Upper lobe of left lung (tissue), 6 donors: Measurements from ENCODE around the gene KCNIP4. TPM values are rescaled to one million over a fixed set of nuclear protein-coding genes. Genes with fewer than 3 reads are reported as not detected.

Experiments used
- ATAC-seq, 2 donors: fragments of 200-7000 bp; cut with Tn5 transposase; one replicate each; pipeline ENCODE4 v1.9.1; 2022; ENCODE audit warnings: mild to moderate bottlenecking in 2 of 2, moderate library complexity in 2 of 2; ENCODE audit not compliant: low FRiP score in 2 of 2
- DNase-seq, 2 donors: peaks; one replicate each; pipeline ENCODE4 v3.0.0-alpha.2; 2019 to 2020
- H3K27ac ChIP-seq, 4 donors: fragments of 200-600 bp; sonication (generic); one replicate each; pipeline ENCODE4 v1.5.1; 2016 to 2019
- H3K27me3 ChIP-seq, 4 donors: fragments of 200-600 bp; sonication (generic); one replicate each; pipeline ENCODE4 v1.5.1; 2017 to 2019
- H3K36me3 ChIP-seq, 4 donors: fragments of 200-600 bp; sonication (generic); one replicate each; pipeline ENCODE4 v1.5.1; 2016 to 2019
- H3K4me1 ChIP-seq, 4 donors: fragments of 200-600 bp; sonication (generic); one replicate each; pipeline ENCODE4 v1.5.1; 2018 to 2019
- H3K4me3 ChIP-seq, 4 donors: fragments of 200-600 bp; sonication (generic); one replicate each; pipeline ENCODE4 v1.5.1; 2017 to 2019; ENCODE audit warnings: mild to moderate bottlenecking in 2 of 4, moderate library complexity in 1 of 4
- H3K9me3 ChIP-seq, 4 donors: fragments of 200-600 bp; sonication (generic); one replicate each; pipeline ENCODE4 v1.5.1; 2018 to 2019
- EP300 ChIP-seq, 4 donors: sonication (generic); formaldehyde crosslinking; IDR thresholded peaks; one replicate each; pipeline ENCODE4 v1.5.1; 2017; ENCODE audit warnings: antibody characterized with exemption in 4 of 4, control low read depth in 2 of 4
- POLR2A ChIP-seq, 4 donors: fragments of 450-650 bp; IDR thresholded peaks; one replicate each; pipeline ENCODE4 v1.5.1; 2016 to 2017; ENCODE audit warnings: antibody characterized with exemption in 4 of 4, mild to moderate bottlenecking in 2 of 4
- POLR2AphosphoS5 ChIP-seq, 2 donors: sonication (generic); formaldehyde crosslinking; IDR thresholded peaks; one replicate each; pipeline ENCODE4 v1.5.1; 2017; ENCODE audit warnings: antibody characterized with exemption in 2 of 2
- WGBS, 2 donors: methylation state at CpG; one replicate each; pipeline ENCODE4 v1.1.5; 2017 to 2018; 5-methylcytosine and 5-hydroxymethylcytosine counted together
- total RNA-seq, 6 donors: library from RNA; depleted of rRNA in 4 of 6; stranded (reverse); fragments of >200 nt in 4 of 6; gene quantifications; one replicate each; pipeline versions ENCODE4 v1.1.0 to v1.2.1, GENCODE V29; 2016 to 2021
- TF ChIP-seq, protein P1 (sequence below), 6 experiments: fragments of 450-650 bp in 4 of 6; fragments of 200-600 bp in 2 of 6; sonication (generic) in 2 of 6; IDR thresholded peaks; one replicate each; pipeline ENCODE4 v1.5.1; 2016 to 2019; ENCODE audit warnings: antibody characterized with exemption in 6 of 6
- donor health status: DM: no; HTN: no; CAD: no; lungs with moderate emphysema.
- donor health status: DM: no; HTN: yes; CAD: no; lungs with severe emphysema.

KCNIP4 gene
- total RNA-seq, 6 donors from 2014 or later = 0.20 TPM; not detected in 5

DNA sequence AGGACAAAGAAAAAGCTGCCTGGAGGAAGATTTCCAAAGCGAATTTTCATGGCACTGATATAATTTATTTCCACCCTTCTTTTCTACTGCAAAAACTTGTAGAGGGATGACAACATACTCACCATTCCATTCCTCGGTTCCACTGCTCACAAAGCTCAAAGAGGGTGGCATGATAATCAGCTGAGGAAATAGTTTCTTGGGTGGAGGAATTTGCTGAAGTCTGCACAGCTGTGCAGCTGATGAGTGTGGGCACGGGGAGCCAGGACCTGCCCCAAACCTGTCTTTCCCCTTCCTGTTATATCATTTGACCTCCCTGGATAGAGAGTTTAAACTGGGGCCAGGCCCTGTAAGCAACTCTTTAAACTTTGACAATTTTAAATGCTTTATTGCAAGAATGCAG lies 1087.7 kb downstream of the KCNIP4 start:
- H3K27me3 ChIP-seq = no peaks in the 10 kb centered on the region
- ATAC-seq = no peak

DNA sequence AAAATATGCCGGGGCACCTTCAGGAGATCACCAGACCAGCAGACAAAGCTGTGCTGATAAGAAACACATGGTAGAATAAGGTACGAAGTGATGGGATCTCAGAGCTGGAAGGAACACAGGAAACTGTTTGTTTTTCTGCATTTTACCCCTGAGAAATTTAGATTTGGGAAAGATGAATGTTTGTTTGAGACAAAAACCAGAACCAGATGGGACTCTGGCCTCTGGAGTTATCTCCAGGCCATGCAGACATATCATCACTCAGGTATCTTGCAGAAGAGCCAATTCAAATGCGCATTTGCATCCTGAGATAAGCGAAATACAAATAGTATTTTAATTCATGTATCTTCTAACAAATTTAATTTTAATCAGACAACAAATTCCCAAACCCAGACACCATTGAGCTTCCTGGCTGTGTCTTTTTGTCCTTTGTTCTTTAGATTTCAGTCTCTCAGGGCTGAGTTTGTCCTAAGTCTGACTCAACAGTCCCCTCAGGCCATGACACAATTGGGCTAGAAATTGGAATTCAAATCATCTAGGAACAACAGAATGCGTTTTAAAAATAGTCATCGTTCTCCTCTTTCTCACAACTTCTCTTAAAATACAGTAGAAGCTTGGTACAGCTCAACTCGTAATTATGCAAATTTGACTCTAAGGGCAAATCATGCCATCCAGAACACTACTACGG lies 1089.3 kb downstream of the KCNIP4 start:
- Histone ChIP-seq H3K4me1 (peaks cover 0 to 4% (median 0%) of the 10 kb centered on the region in 4 donors), H3K27me3 (no peaks in the 10 kb centered on the region), H3K9me3 (peaks cover 0 to 3% (median 0%) of the 10 kb centered on the region in 4 donors), H3K36me3 (no peaks in the 10 kb centered on the region), H3K4me3 (no peak overlapping the region), H3K27ac (no peak overlapping the region)
- no peak for ATAC-seq
- WGBS, 2 donors = 81 to 88% methylated on average over 8 of the region's 8 CpGs
- no peak for DNase-seq
- no peak for TF ChIP-seq POLR2AphosphoS5 (IDR thresholded peaks at IDR 0.05)
- TF ChIP-seq EP300 (IDR thresholded peaks at IDR 0.05) = no peak
- no peak for TF ChIP-seq POLR2A (IDR thresholded peaks at IDR 0.05)
- TF ChIP-seq, protein P1, sequence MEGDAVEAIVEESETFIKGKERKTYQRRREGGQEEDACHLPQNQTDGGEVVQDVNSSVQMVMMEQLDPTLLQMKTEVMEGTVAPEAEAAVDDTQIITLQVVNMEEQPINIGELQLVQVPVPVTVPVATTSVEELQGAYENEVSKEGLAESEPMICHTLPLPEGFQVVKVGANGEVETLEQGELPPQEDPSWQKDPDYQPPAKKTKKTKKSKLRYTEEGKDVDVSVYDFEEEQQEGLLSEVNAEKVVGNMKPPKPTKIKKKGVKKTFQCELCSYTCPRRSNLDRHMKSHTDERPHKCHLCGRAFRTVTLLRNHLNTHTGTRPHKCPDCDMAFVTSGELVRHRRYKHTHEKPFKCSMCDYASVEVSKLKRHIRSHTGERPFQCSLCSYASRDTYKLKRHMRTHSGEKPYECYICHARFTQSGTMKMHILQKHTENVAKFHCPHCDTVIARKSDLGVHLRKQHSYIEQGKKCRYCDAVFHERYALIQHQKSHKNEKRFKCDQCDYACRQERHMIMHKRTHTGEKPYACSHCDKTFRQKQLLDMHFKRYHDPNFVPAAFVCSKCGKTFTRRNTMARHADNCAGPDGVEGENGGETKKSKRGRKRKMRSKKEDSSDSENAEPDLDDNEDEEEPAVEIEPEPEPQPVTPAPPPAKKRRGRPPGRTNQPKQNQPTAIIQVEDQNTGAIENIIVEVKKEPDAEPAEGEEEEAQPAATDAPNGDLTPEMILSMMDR (IDR thresholded peaks at IDR 0.05) = no peak

More for the DNA sequence above, 1087.7 kb downstream of the KCNIP4 start:
- peaks cover 0 to 1% (median 0%) of the 10 kb centered on the region in 4 donors for H3K4me1 ChIP-seq
- no peak overlapping the region for H3K27ac ChIP-seq
- 62 to 76% methylated on average over 3 of the region's 3 CpGs for WGBS, 2 donors
- DNase-seq = no peak
- no peak overlapping the region for H3K4me3 ChIP-seq
- no peaks in the 10 kb centered on the region for H3K36me3 ChIP-seq
- H3K9me3 ChIP-seq = peaks cover 0 to 3% (median 0%) of the 10 kb centered on the region in 4 donors
- no peak for TF ChIP-seq EP300 (IDR thresholded peaks at IDR 0.05)
- TF ChIP-seq POLR2AphosphoS5 (IDR thresholded peaks at IDR 0.05) = no peak
- TF ChIP-seq POLR2A (IDR thresholded peaks at IDR 0.05) = no peak

DNA sequence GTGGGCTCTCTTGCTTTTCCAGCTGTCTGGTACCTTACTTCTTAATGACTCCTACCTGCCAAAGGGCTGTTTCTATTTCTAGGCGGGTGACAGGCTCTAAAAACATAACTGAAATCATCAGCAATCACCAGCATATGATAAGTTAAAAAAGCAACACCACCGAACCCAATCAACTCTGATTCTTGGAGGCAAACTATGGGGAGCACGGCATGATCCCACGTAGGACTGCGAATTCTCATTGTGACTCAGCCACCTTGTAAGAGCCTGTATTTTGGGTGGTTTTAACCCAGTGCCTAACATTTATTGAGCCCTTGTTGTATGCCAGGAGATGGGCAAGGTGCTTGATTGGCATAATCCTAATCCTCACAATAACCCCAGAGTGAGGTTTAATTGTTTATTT lies 1091.5 kb downstream of the KCNIP4 start:
- H3K36me3 ChIP-seq = no peaks in the 10 kb centered on the region
- DNase-seq (no peak), ATAC-seq (no peak)
- H3K27me3 ChIP-seq = no peaks in the 10 kb centered on the region
- TF ChIP-seq, protein P1 (IDR thresholded peaks at IDR 0.05) = no peak
- TF ChIP-seq EP300 (IDR thresholded peaks at IDR 0.05) = no peak
- no peak for TF ChIP-seq POLR2AphosphoS5 (IDR thresholded peaks at IDR 0.05)
- TF ChIP-seq POLR2A (IDR thresholded peaks at IDR 0.05) = no peak
- H3K4me3 ChIP-seq = no peak overlapping the region
- peaks cover 0 to 4% (median 0%) of the 10 kb centered on the region in 4 donors for H3K4me1 ChIP-seq
- peaks cover 0 to 6% (median 0%) of the 10 kb centered on the region in 4 donors for H3K9me3 ChIP-seq
- 90 to 91% methylated on average over 5 of the region's 5 CpGs for WGBS, 2 donors
- H3K27ac ChIP-seq = no peak overlapping the region

DNA sequence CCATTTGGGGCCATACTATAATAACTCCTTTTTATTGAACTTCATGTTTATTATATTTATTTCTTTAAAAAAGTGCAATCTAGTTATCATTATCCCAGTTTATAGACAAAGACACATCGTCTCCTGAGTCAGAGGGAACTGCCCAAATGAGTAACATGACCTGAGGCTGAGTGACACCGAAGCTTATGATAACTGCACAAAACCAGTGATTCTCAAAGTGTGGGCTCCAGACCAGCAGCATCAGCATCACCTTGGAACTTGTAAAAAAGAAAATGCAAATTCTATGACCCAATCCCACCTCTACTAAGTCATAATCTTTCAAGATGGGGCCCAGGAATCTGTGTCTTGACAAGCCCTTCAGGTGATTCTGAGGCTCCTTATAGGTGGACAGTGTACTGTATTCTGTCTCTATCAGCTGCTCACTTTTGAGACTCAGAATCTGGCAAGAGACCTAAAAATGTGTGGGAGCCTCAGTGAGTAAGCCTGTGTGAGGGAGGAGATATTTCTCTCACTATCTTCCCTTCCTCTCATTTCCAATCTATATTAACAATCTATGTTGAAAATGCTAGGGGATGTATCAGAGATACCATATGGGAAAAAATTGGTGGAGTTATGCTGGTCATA lies 1101.3 kb downstream of the KCNIP4 start:
- no peak for ATAC-seq

DNA sequence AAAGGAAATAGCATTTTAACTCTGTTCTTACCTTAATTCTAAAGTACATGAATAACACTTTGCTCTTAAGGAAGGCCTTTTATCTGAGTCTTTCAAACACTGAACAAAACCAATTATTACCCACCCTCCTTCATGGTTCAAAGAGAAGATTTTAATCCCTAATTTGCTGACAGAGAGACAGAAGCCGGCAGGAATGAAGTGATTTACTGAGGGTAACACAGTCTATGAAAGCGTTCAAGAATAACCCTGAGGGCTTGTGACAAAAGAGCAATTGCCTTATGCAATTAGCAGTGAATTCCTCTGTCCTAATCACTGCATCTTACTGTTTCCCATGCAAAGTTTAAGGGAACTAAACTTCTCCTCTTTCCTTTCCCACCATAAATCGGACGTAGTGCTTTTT lies 1104.3 kb downstream of the KCNIP4 start:
- Histone ChIP-seq H3K4me1 (peaks cover 0 to 9% (median 5%) of the 10 kb centered on the region in 4 donors), H3K27ac (no peak overlapping the region), H3K27me3 (no peaks in the 10 kb centered on the region), H3K4me3 (no peak overlapping the region), H3K9me3 (no peaks in the 10 kb centered on the region), H3K36me3 (no peaks in the 10 kb centered on the region)
- TF ChIP-seq EP300 (IDR thresholded peaks at IDR 0.05) (no peak), POLR2A (IDR thresholded peaks at IDR 0.05) (no peak), POLR2AphosphoS5 (IDR thresholded peaks at IDR 0.05) (no peak)
- TF ChIP-seq, protein P1 (IDR thresholded peaks at IDR 0.05) = no peak
- 81 to 84% methylated on average over 4 of the region's 4 CpGs for WGBS, 2 donors
- DNase-seq = no peak
- ATAC-seq = no peak

More for the DNA sequence above, 1101.3 kb downstream of the KCNIP4 start:
- Histone ChIP-seq H3K9me3 (peaks cover 0 to under 1% (median 0%) of the 10 kb centered on the region in 4 donors), H3K36me3 (no peaks in the 10 kb centered on the region), H3K4me1 (no peaks in the 10 kb centered on the region), H3K27me3 (no peaks in the 10 kb centered on the region), H3K27ac (no peak overlapping the region), H3K4me3 (no peak overlapping the region)
- TF ChIP-seq, protein P1 (IDR thresholded peaks at IDR 0.05) = no peak
- no peak for TF ChIP-seq POLR2A (IDR thresholded peaks at IDR 0.05)
- TF ChIP-seq POLR2AphosphoS5 (IDR thresholded peaks at IDR 0.05) = no peak
- no peak for TF ChIP-seq EP300 (IDR thresholded peaks at IDR 0.05)
- no peak for DNase-seq
- WGBS, 2 donors = 41 to 67% methylated on average over 2 of the region's 2 CpGs
